Endothelial cell of umbilical vein (primary cell): Measurements from ENCODE around the gene MYH9. TPM values are rescaled to one million over a fixed set of nuclear protein-coding genes. Genes with fewer than 3 reads are reported as not detected.

Experiments used
- BruUV-seq: library from RNA; stranded (reverse); fragments of 400-500 nt; replicated peaks from 2 replicates; lab custom pipeline; 2021; lab: Mats Ljungman, UMichigan
- CTCF ChIA-PET: fragments of 300-600, 350-600 bp; sonication (Branson Sonifier 250); formaldehyde crosslinking; loops from one replicate; lab custom pipeline; 2021; ENCODE audit warnings: antibody characterized with exemption, inconsistent platforms; lab: Charles Lee
- POLR2A ChIA-PET: fragments of 300-600, 350-600 bp; sonication (Branson Sonifier 250); formaldehyde crosslinking; loops from one replicate; lab custom pipeline; 2021; ENCODE audit warnings: antibody characterized with exemption, inconsistent platforms; lab: Charles Lee
- DNase-seq: peaks from one replicate; pipeline ENCODE4 v3.0.0-alpha.2; 2011; ENCODE audit warnings: low read depth, low spot score
- FAIRE-seq: peaks from 2 replicates; lab custom pipeline; 2011; peaks lifted over from hg19 to GRCh38; lab: Jason Lieb, UNC
- H2AFZ ChIP-seq: 2 replicates; pipeline ENCODE4 v1.6.0; 2012; ENCODE audit warnings: low read depth, low read length, control low read depth, inconsistent platforms
- H3K27ac ChIP-seq: 2 replicates; pipeline ENCODE4 v1.5.1; 2011; ENCODE audit warnings: low read depth, mild to moderate bottlenecking, control low read depth, low read length, moderate library complexity; ENCODE audit not compliant: insufficient read depth
- H3K27me3 ChIP-seq, 2 experiments: 2 replicates each; pipeline versions ENCODE4 v1.6.0 to v1.6.1; 2011; ENCODE audit warnings: low read length in 2 of 2, mixed read lengths in 1 of 2; ENCODE audit not compliant: control insufficient read depth in 2 of 2, insufficient read depth in 2 of 2
- H3K36me3 ChIP-seq, 2 experiments: 2 replicates in 1 of 2; 3 replicates in 1 of 2; pipeline ENCODE4 v1.5.1; 2011; ENCODE audit warnings: low read length in 2 of 2, mild to moderate bottlenecking in 1 of 2, moderate library complexity in 1 of 2; ENCODE audit not compliant: control insufficient read depth in 2 of 2, insufficient read depth in 2 of 2; ENCODE audit errors: extremely low read depth in 1 of 2
- H3K4me1 ChIP-seq: 3 replicates; pipeline ENCODE4 v1.5.1; 2011; ENCODE audit warnings: mild to moderate bottlenecking, low read length; ENCODE audit not compliant: control insufficient read depth, insufficient read depth; ENCODE audit errors: extremely low read depth
- H3K4me2 ChIP-seq: 2 replicates; pipeline ENCODE4 v1.6.1; 2011; ENCODE audit warnings: low read length, control low read depth, mixed read lengths; ENCODE audit not compliant: insufficient read depth
- H3K4me3 ChIP-seq, 3 experiments: fragments of 200-600 bp in 1 of 3; sonication (generic), shearing (Covaris generic) in 1 of 3; replicated peaks in 1 of 3; 2 replicates each; pipeline ENCODE4 v1.5.1; 2011 to 2016; ENCODE audit warnings: control low read depth in 3 of 3, low read length in 3 of 3, mild to moderate bottlenecking in 2 of 3, inconsistent platforms in 1 of 3, low read depth in 1 of 3, moderate library complexity in 1 of 3; ENCODE audit not compliant: insufficient read depth in 1 of 3
- H3K79me2 ChIP-seq: 2 replicates; pipeline ENCODE4 v1.6.0; 2012; ENCODE audit warnings: low read length, inconsistent platforms; ENCODE audit not compliant: control insufficient read depth, insufficient read depth
- H3K9ac ChIP-seq: replicated peaks from 2 replicates; pipeline ENCODE3; 2011; ENCODE audit warnings: low read length, control low read depth; ENCODE audit not compliant: insufficient read depth; ENCODE audit errors: extremely low read depth
- H3K9me1 ChIP-seq: replicated peaks from 3 replicates; pipeline ENCODE4 v1.6.0; 2011; ENCODE audit warnings: mild to moderate bottlenecking, low read length; ENCODE audit not compliant: control insufficient read depth, insufficient read depth; ENCODE audit errors: extremely low read depth
- H3K9me3 ChIP-seq: replicated peaks from 2 replicates; pipeline ENCODE4 v1.5.1; 2012; ENCODE audit warnings: low read length, inconsistent platforms; ENCODE audit not compliant: control insufficient read depth, insufficient read depth
- H4K20me1 ChIP-seq: replicated peaks from 2 replicates; pipeline ENCODE3; 2011; ENCODE audit warnings: mild to moderate bottlenecking, low read length; ENCODE audit not compliant: control insufficient read depth, insufficient read depth; ENCODE audit errors: extremely low read depth
- CTCF ChIP-seq, 2 donors: IDR thresholded peaks; 1 replicate in 1 of 2; 2 replicates in 1 of 2; pipeline ENCODE4 v1.5.1; 2011; ENCODE audit warnings: low read length in 2 of 2, mild to moderate bottlenecking in 2 of 2, moderate library complexity in 2 of 2, control low read depth in 1 of 2, inconsistent platforms in 1 of 2, low read depth in 1 of 2; ENCODE audit not compliant: insufficient read depth in 1 of 2; ENCODE audit errors: extremely low read depth in 1 of 2
- EZH2 ChIP-seq: IDR thresholded peaks from 2 replicates; pipeline ENCODE4 v1.6.1; 2012; ENCODE audit warnings: borderline replicate concordance, low read depth, mild to moderate bottlenecking, moderate library complexity, low read length, inconsistent platforms; ENCODE audit not compliant: severe bottlenecking
- FOS ChIP-seq: IDR thresholded peaks from 2 replicates; pipeline ENCODE4 v1.6.1; 2011; ENCODE audit warnings: mild to moderate bottlenecking, low read length, moderate library complexity, borderline replicate concordance; ENCODE audit not compliant: insufficient read depth
- GATA2 ChIP-seq: IDR thresholded peaks from 2 replicates; pipeline ENCODE4 v1.7.0; 2011; ENCODE audit warnings: low read depth, mild to moderate bottlenecking, moderate library complexity, mixed read lengths, low read length; ENCODE audit not compliant: insufficient read length, insufficient read depth
- JUN ChIP-seq: IDR thresholded peaks from 2 replicates; pipeline ENCODE4 v1.6.1; 2011; ENCODE audit warnings: borderline replicate concordance, low read depth; ENCODE audit not compliant: insufficient read length, insufficient read depth
- MAX ChIP-seq: IDR thresholded peaks from 2 replicates; pipeline ENCODE4 v1.6.1; 2011; ENCODE audit not compliant: insufficient read depth, insufficient read length
- MYC ChIP-seq: IDR thresholded peaks from one replicate; pipeline ENCODE4 v1.6.1; 2011; ENCODE audit warnings: mild to moderate bottlenecking, low read depth, low read length
- POLR2A ChIP-seq: IDR thresholded peaks from 2 replicates; pipeline ENCODE4 v1.6.1; 2012; ENCODE audit warnings: low read depth, mild to moderate bottlenecking, control low read depth, low read length
- POLR2AphosphoS5 ChIP-seq: IDR thresholded peaks from 2 replicates; pipeline ENCODE4 v1.6.1; 2012; ENCODE audit warnings: low read depth, mild to moderate bottlenecking, control low read depth, low read length, moderate library complexity; ENCODE audit not compliant: insufficient read depth
- dilution Hi-C: fragments of 300-500 bp; cut with MboI; formaldehyde crosslinking; loops from one replicate; pipeline ENCODE4 v1.15.0; 2019; ENCODE audit warnings: low sequenced_read_pairs; ENCODE audit not compliant: extremely low pct_ligation_motif_present
- intact Hi-C: fragments of 100-400 bp; cut with micrococcal nuclease; formaldehyde crosslinking; loops from one replicate; pipeline ENCODE4 v1.10.0; 2022
- polyA plus RNA-seq, 4 experiments: library from polyadenylated mRNA; depleted of rRNA in 3 of 4; stranded (reverse) in 3 of 4; unstranded in 1 of 4; fragments of >200 nt; gene quantifications; 2 replicates each; pipeline versions ENCODE4 v1.2.1 to v1.2.3, GENCODE V29; 2011 to 2012; ENCODE audit warnings: missing spikeins in 1 of 4
- total RNA-seq: library from RNA; stranded (reverse); gene quantifications from 2 replicates; pipeline ENCODE4 v1.2.3, GENCODE V29; 2021

MYH9 gene
- total and polyA plus RNA-seq, 2 donors (not counting 3 experiments of a cell fraction or from before 2014, with no cell fraction given): 188 to 1,413 TPM

GRCh38 chr22:36285017-36285416 is 102.8 kb downstream of the MYH9 start:
- no peak overlapping the region for H3K27ac ChIP-seq
- TF ChIP-seq MYC (no peak), JUN (no peak), POLR2A (no peak), CTCF (IDR thresholded peaks at IDR 0.05; ENCODE audit: extremely low read depth in 1 of 2, insufficient read depth in 1 of 2, low read depth in 1 of 2, low read length in 2 of 2) (no peak), MAX (no peak), FOS (no peak), POLR2AphosphoS5 (no peak), EZH2 (no peak), GATA2 (no peak)
- H3K4me2 ChIP-seq: no peak overlapping the region
- dilution Hi-C loops: no loop called here
- peaks cover 64 to 82% of the 10 kb centered on the region in 2 experiments for H3K36me3 ChIP-seq
- no peak for FAIRE-seq
- CTCF ChIA-PET: interaction anchor here (0.7 to 2.7 kb wide), 6 partner anchors 9 to 201 kb away, joined by 3 to 17 read pairs (median 9); no protein-coding TSS in a partner anchor
- peaks cover 4% of the 10 kb centered on the region for H3K79me2 ChIP-seq
- H3K9me1 ChIP-seq: no peaks in the 10 kb centered on the region
- BruUV-seq: no TSS peak
- no peaks in the 10 kb centered on the region for H3K4me1 ChIP-seq
- intact Hi-C loops: no loop called here
- no peaks in the 10 kb centered on the region for H3K27me3 ChIP-seq
- POLR2A ChIA-PET: no interaction called here
- no peak overlapping the region for H3K4me3 ChIP-seq
- no peak overlapping the region for H2AFZ ChIP-seq
- H3K9me3 ChIP-seq: no peaks in the 10 kb centered on the region
- H4K20me1 ChIP-seq: no peaks in the 10 kb centered on the region
- DNase-seq: no peak
- H3K9ac ChIP-seq: no peak overlapping the region
